ACC112 (cell line): Measurements from ENCODE around the gene SIX5.

Experiments
- H2AFZ ChIP-seq: fragments of 200-600 bp; sonication (generic); one replicate; pipeline ENCODE4 v1.6.0; 2017; ENCODE audit warnings: antibody characterized with exemption, low read length; ENCODE audit not compliant: unreplicated experiment
- H3K27ac ChIP-seq: fragments of 200-600 bp; sonication (generic); 2 replicates; pipeline ENCODE4 v1.5.1; 2014; ENCODE audit warnings: low read depth, mild to moderate bottlenecking, antibody characterized with exemption, low read length, moderate library complexity
- H3K27me3 ChIP-seq: fragments of 200-600 bp; sonication (generic); 2 replicates; pipeline ENCODE4 v1.6.1; 2014; ENCODE audit warnings: mild to moderate bottlenecking, antibody characterized with exemption, low read length, moderate library complexity, mixed read lengths; ENCODE audit not compliant: insufficient read depth
- H3K36me3 ChIP-seq: fragments of 200-600 bp; sonication (generic); 2 replicates; pipeline ENCODE4 v1.6.1; 2016; ENCODE audit warnings: mild to moderate bottlenecking, antibody characterized with exemption, low read length, moderate library complexity, mixed read lengths; ENCODE audit not compliant: insufficient read depth
- H3K4me1 ChIP-seq: fragments of 200-600 bp; sonication (generic); one replicate; pipeline ENCODE4 v1.6.1; 2016; ENCODE audit warnings: low read length, mixed read lengths; ENCODE audit not compliant: insufficient read depth, unreplicated experiment, control insufficient read depth
- H3K4me3 ChIP-seq: fragments of 200-600 bp; sonication (generic); 2 replicates; pipeline ENCODE4 v1.5.1; 2014; ENCODE audit warnings: mild to moderate bottlenecking, low read depth, low read length
- H3K79me2 ChIP-seq: fragments of 200-600 bp; sonication (generic); one replicate; pipeline ENCODE4 v1.6.0; 2016; ENCODE audit warnings: low read length; ENCODE audit not compliant: control insufficient read depth, unreplicated experiment, insufficient read depth

The SIX5 gene

DNA sequence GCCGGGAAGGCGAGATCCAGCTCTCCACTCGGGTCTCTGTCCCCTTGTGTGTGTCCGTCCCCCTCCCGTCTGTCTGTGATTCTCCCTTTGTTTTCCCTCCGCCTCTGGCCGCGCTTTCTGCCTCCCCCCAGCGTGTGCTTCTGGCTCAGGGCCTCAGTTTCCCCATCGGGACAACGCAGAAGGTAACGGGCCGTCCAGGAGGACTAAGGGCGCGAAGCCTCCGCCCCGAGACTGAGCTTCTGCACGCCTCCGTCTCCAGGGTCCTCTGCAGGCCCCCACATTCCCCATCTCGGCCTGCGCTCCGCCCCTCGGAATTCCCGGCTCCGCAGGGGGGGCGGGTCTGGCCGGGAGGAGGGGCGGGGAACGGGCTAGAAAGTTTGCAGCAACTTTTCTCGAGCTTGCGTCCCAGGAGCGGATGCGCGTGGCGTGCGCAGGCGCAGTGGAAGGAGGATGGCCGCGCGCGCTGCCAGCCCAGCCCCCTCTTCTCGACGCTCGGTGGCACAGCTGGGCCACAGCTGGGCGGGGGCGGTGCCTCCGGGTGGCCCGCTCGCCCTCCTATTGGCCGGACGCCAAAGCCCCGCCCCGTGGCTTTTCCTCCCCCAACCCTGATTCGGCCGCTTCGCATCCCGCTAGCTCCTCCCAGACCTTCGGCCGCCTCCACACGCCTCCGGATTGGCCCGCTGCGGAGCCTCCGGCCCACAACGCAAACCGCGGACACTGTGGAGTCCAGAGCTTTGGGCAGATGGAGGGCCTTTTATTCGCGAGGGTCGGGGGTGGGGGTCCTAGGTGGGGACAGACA is at the start of gene SIX5:
Gene SIX5, minus strand, starts transcription at position 269 of the 799 bp plus-strand sequence. CDS start 408 bp downstream, outside the sequence.
- peaks cover 7% of the 10 kb centered on the region for H3K79me2 ChIP-seq
- no peaks in the 10 kb centered on the region for H3K4me1 ChIP-seq
- H3K27ac ChIP-seq, result peak within 1 kb of the TSS; percentile 87
- peak within 1 kb of the TSS; percentile 88 for H3K4me3 ChIP-seq
- no peaks in the 10 kb centered on the region for H3K27me3 ChIP-seq
- no peak within 1 kb of the TSS for H2AFZ ChIP-seq
- no peaks in the 10 kb centered on the region for H3K36me3 ChIP-seq

DNA sequence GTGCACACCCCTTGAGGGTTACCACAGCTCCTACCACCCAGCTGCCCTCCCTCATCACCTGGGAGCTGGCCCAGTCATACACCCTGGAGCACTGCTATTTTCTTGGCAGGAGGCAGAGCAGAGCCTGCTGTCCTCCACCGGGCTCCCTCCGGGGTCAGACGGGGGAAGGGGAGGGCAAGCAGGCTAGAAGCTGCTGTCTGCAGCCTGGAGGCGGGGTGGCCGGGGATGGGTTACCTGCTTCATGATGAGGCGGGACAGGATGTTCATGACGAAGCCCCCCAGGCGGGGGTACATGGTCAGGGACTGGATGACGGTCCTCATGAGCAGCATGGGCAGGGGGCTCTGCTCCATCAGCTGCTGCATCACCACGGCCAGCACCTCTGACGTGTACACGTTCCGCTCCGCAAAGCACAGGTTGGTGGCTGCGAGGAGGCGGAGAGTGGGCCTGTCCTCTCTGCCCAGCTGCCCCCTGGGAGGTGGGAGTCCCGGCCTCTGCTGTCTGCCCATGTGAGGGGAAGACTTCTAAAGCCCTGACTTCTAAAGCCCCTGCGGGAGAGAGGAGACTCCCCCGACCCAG is 48.8 kb upstream of the SIX5 start:
- Histone ChIP-seq H3K4me1 (no peaks in the 10 kb centered on the region), H3K27ac (no peak overlapping the region), H3K27me3 (no peaks in the 10 kb centered on the region), H3K36me3 (no peaks in the 10 kb centered on the region), H3K79me2 (no peaks in the 10 kb centered on the region), H3K4me3 (no peak overlapping the region), H2AFZ (no peak overlapping the region)

DNA sequence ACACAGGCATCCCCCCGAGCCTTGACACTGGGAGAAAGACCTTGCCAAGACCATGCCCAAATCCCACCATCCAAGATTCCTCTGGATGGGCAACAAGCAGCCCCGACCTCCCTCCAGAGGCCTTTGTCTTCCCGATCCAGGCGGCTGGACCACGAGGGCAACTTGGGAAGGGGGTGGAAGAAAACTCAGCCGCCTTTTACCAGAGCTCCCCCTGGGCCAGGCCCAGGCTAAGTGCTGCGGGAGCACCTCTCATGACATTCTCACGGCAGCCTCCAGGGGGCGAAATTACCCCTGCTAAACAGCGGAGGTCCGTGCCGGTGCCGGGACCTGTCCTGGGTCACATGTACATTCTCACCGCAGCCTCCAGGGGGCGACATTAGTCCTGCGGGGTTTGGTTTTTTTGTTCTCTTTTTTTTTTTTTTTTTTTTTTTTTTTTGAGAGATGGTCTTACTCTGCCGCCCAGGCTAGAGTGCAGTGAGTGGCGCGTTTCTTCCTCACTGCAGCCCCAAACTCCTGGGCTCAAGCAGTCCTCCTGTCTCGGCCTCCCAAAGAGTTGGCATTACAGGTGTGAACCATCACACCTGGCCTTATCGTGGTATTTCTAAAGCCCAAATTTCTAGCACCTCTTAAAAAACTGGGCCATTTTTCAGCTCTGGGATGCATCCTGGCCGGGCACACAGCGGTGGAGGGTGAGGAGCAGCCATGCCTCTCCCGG is 48.1 kb upstream of the SIX5 start:
- Histone ChIP-seq H3K27ac (no peak overlapping the region), H3K4me1 (no peaks in the 10 kb centered on the region), H3K4me3 (no peak overlapping the region), H3K27me3 (no peaks in the 10 kb centered on the region), H2AFZ (no peak overlapping the region), H3K79me2 (no peaks in the 10 kb centered on the region), H3K36me3 (no peaks in the 10 kb centered on the region)

DNA sequence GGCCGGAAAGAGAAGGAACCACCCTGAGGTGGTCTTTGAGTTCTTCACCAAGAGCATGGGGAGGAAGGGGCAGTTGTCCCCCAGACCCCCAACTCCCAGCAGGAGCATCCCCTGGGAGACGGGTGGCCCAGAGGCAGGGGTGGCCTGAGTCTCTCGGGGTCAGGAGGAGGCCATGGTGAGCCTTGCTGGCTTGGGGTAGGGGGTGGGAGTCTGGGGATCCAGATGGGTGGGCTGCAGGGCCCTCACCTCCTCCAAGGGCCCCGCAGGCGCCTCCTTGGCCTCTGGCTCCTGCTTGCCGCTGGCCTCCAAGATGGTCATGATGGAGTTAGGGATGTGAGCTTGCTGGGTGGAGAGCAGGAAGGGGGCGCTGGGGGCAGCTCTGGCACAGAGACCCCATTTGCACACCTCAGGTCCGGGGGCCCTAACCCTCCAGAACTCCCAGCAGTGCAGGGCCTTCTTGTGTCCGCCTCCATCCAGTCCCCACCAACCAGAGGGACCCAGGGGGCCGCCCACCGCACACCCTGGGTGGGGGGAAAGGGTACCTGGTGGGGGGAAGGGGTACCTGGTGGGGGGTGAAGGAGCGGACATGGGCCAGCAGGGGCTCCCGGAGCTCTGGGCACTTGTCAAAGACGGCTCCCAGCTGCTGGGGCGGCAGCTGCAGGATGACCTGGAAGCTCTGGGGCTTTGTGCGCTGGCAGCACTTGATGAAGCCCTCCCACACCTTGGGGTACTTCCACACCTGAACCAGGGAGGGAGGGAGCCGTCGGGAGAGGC is 47.4 kb upstream of the SIX5 start:
- Histone ChIP-seq H3K4me3 (no peak overlapping the region), H3K27ac (no peak overlapping the region), H3K79me2 (no peaks in the 10 kb centered on the region), H3K4me1 (no peaks in the 10 kb centered on the region), H3K36me3 (no peaks in the 10 kb centered on the region), H2AFZ (no peak overlapping the region), H3K27me3 (no peaks in the 10 kb centered on the region)

DNA sequence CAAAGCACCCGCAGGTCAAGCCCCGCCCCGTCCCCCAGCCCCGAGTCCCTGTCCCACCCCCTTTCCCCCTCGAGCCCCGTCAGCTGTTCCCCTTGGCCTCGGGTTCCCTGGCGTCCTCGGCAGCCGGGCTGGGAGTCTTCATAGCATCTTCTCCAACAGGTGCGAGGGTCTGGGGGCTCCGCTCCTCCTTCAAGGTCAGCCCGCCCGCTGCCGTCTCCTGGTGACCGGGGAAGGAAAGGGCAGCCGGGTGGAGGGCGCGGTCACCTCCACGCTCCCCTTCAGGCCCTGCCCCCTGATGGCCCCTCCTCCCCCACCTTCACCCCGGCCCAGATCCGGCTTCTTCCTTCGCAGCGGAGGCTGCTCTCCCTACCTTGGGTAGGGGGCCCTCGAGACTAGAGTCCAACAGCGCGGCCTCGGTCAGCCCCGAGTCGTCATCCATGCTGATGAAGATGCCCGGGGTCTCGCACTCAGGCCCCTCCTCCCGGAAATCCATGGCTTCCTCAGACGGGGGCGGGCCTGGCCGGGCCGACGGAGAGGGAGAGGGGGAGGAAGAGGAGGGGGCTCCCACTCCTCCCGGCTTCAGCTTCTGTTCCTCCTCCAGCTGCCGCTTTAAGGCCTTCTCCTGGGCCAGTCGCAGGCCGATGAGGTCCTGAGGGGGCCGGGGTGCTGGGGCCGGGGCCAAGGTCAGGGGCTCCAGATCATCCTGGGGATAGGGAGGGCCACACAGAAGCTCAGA is 46.6 kb upstream of the SIX5 start:
- no peaks in the 10 kb centered on the region for H3K27me3 ChIP-seq
- H2AFZ ChIP-seq, result no peak overlapping the region
- peaks cover under 1% of the 10 kb centered on the region for H3K4me1 ChIP-seq
- no peak overlapping the region for H3K27ac ChIP-seq
- no peaks in the 10 kb centered on the region for H3K79me2 ChIP-seq
- no peaks in the 10 kb centered on the region for H3K36me3 ChIP-seq
- H3K4me3 ChIP-seq, result no peak overlapping the region

DNA sequence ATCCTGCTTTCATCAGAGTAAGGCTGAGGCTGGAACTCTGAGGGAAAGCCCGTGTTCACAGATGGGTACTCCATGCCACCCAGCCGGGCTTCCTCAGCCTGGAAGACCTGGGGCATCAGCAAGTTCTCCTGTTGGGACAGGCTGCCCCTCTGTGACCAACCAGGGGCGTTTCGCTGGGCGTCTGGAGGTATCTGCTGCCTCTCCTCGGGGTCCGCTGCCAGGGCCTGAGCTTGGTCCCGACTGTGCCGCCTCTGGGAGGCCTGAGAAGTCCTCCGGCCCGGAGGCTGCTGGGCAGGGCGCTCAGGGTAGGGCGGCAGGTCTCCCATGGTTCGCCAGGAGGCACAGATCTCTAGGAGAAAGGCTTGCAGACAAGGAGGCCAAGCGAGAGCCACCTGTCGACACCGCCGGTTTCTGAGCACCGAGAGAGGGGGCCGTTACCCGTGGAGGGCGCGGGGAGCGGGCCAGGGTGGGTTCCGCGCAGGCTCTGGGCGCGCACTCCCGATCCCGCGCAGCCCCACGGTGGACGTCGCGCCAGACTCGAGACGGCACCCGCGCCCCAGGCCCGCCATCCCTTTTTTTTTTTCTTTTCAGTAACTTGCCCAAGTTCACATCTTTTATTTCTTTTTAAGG is 45.9 kb upstream of the SIX5 start, which contains the start of gene RSPH6A:
Gene RSPH6A, minus strand, starts transcription at position 458 of the 630 bp plus-strand sequence. Its CDS starts 132 bp downstream, at position 326.
- peaks cover 4% of the 10 kb centered on the region for H3K4me1 ChIP-seq
- H2AFZ ChIP-seq, result no peak within 1 kb of the TSS
- no peaks in the 10 kb centered on the region for H3K36me3 ChIP-seq
- no peaks in the 10 kb centered on the region for H3K79me2 ChIP-seq
- no peak within 1 kb of the TSS for H3K27ac ChIP-seq
- no peak within 1 kb of the TSS for H3K4me3 ChIP-seq
- no peaks in the 10 kb centered on the region for H3K27me3 ChIP-seq

DNA sequence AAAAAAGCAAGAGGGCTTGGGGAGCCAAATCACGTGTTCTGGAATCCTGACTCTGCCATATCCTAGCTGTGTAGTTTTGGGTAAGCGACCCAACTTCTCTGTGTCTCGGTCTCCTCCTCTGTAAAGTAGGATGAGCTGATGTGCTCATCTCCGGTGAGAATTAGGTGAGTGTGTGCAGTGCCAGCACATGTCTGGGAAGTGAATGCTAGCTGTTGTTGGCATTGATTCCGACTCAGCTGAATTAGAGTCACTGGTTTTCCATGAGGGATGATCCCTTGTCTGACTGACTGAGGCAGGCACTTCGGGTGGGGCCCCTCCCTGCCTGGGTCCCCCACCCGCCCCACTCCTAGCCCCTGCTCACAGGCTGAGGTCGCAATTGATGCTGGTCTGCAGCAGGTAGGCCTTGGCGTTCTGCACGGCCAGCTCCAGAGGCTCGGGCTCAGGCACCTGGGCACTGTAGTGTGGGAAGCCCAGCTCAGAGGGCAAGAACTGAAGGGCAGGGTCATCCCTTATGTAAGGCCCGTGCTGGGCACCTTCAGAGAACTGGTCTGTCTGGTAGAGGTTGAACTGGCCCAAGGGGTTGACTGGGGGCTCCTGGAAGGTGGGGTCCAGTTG is 45.2 kb upstream of the SIX5 start:
- no peaks in the 10 kb centered on the region for H3K79me2 ChIP-seq
- peaks cover 10% of the 10 kb centered on the region for H3K4me1 ChIP-seq
- H3K36me3 ChIP-seq, result no peaks in the 10 kb centered on the region
- H3K4me3 ChIP-seq, result no peak overlapping the region
- H3K27ac ChIP-seq, result no peak overlapping the region
- H2AFZ ChIP-seq, result no peak overlapping the region
- no peaks in the 10 kb centered on the region for H3K27me3 ChIP-seq

DNA sequence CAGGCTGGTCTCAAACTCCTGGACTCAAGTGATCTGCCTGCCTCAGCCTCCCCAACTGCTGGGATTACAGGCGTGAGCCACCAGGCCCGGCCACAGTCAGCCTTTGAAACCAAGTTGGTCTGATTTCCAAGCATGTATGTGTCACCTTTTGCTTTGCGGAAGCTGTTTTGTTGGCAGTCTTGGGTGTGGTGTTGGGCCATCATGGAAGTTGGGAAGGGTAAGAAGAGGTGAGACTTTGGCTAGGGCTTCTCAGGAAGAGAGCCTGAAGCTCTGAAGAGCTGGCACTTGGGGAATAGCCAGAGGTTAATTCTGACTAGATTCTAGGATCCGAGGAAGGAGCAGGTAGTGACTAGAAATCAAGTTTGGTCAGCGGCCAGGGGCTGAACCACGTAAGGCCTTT is 43.2 kb upstream of the SIX5 start:
- H3K36me3 ChIP-seq, result no peaks in the 10 kb centered on the region
- peaks cover 10% of the 10 kb centered on the region for H3K4me1 ChIP-seq
- no peak overlapping the region for H3K4me3 ChIP-seq
- H3K27ac ChIP-seq, result no peak overlapping the region
- H2AFZ ChIP-seq, result no peak overlapping the region
- no peaks in the 10 kb centered on the region for H3K27me3 ChIP-seq
- no peaks in the 10 kb centered on the region for H3K79me2 ChIP-seq

DNA sequence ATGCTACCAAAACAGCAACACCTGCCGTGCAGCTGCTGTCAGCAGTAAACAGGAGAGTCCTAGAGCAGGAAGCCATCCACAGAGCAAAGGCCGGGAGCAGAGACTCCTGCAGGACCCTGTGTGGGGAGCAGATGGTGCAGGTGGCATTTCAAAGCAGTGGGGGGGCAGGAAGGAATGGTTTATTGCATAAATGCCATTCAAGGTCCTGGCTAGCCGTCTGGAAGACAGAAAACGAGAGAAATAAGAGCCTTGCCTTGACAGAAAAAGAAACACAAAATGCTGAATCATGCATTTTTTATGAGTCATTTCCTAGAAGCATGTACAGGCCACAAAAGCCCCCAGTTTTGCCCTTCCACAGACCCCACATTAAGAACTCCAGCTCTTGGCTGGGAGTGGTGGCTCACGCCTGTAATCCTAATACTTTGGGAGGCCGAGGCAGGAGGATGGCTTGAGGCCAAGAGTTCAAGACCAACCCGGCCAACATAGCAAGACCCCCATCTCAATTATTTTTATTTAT is 40.6 kb upstream of the SIX5 start:
- Histone ChIP-seq H3K4me1 (peaks cover 14% of the 10 kb centered on the region), H3K27me3 (no peaks in the 10 kb centered on the region), H3K79me2 (no peaks in the 10 kb centered on the region), H3K36me3 (no peaks in the 10 kb centered on the region), H3K27ac (peak overlapping the region; percentile 73), H2AFZ (no peak overlapping the region), H3K4me3 (no peak overlapping the region)
